MM.1S (cell line): ENCODE measurements around the gene CFAP77.

Source experiments
- EZH2phosphoT487 ChIP-seq: fragments of 300-600 bp; sonication (generic); IDR thresholded peaks from 2 replicates; pipeline ENCODE4 v1.6.1; 2018; ENCODE audit warnings: antibody characterized with exemption, low read length
- TF ChIP-seq, protein P1 (sequence below): fragments of 300-600 bp; sonication (generic); IDR thresholded peaks from 2 replicates; pipeline ENCODE4 v1.5.1; 2016; ENCODE audit warnings: antibody characterized with exemption, low read length, mixed read lengths

DNA sequence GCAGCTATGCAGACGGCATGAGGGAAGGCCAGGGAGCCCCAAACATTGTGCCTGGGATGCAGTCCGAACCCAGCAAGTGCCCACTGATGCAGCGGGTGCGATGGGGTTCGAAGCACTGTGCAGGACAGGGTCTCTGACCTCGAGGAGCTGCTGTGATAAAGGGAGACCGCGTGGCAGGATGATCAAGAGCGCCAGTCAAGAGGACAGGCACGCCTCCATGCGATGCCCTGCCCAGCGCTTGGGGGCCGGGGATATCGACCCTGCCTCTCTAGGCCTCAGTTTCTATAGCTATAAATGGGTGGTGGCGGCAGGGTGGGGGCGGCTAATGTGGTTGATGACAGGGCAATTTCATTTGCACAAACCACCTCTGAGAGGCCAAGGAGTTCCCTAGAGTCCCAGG is 87.7 kb downstream of the CFAP77 start:
- TF ChIP-seq, protein P1, sequence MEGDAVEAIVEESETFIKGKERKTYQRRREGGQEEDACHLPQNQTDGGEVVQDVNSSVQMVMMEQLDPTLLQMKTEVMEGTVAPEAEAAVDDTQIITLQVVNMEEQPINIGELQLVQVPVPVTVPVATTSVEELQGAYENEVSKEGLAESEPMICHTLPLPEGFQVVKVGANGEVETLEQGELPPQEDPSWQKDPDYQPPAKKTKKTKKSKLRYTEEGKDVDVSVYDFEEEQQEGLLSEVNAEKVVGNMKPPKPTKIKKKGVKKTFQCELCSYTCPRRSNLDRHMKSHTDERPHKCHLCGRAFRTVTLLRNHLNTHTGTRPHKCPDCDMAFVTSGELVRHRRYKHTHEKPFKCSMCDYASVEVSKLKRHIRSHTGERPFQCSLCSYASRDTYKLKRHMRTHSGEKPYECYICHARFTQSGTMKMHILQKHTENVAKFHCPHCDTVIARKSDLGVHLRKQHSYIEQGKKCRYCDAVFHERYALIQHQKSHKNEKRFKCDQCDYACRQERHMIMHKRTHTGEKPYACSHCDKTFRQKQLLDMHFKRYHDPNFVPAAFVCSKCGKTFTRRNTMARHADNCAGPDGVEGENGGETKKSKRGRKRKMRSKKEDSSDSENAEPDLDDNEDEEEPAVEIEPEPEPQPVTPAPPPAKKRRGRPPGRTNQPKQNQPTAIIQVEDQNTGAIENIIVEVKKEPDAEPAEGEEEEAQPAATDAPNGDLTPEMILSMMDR: no peak
- no peak for TF ChIP-seq EZH2phosphoT487
